GM23248 (cell line): ENCODE results near the gene MRPS2.
"Not testable (repeated sequence)": the region's sequence is repeated elsewhere in the genome, so short reads cannot be mapped to it uniquely, and the experiment has no call there.

Experiments
- EZH2 ChIP-seq: fragments of 200-600 bp; sonication (generic); IDR thresholded peaks from 2 replicates; pipeline ENCODE4 v1.6.1; 2018; ENCODE audit warnings: antibody characterized with exemption, mild to moderate bottlenecking; ENCODE audit not compliant: insufficient read depth, poor library complexity, severe bottlenecking
- EZH2phosphoT487 ChIP-seq: fragments of 200-600 bp; sonication (generic); IDR thresholded peaks from 2 replicates; pipeline ENCODE4 v1.6.1; 2018; ENCODE audit warnings: antibody characterized with exemption, moderate library complexity, mild to moderate bottlenecking, low read depth; ENCODE audit not compliant: insufficient read depth

DNA sequence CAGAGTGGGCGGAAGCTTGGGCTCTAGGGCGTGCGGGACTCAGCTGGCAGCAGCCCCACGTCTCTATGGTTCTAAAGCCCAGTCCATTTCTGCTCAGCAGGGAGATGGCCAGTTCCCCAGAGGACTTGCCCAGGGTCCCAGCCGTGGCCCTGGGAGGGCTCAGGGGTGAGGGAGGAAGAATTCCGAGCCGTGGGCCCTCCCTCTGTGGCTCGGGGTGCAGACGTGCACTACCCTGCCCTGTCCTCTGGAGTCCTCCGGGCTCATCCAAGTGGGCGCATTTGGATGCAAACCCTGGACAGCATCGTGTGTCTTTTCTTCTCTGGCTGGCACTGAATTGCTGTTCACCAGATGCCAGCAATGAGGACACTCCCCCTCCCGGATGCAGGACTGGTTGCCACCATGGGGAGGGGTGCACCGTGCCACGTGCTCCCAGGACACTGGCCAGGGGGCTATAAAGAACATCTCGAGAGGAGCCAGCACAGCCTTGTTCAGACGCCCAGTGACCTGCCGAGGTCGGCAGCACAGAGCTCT lies 45.2 kb downstream of the MRPS2 start, which contains the start of gene OBP2A:
- not testable (repeated sequence) for TF ChIP-seq EZH2, EZH2phosphoT487
